Activated T-cell treated with anti-CD3 and anti-CD28 coated beads for 24 hours (primary cell): ENCODE measurements around the gene CERKL.
"Not testable (repeated sequence)": the region's sequence is repeated elsewhere in the genome, so short reads cannot be mapped to it uniquely, and the experiment has no call there.

Experiments used
- DNase-seq: peaks from one replicate; pipeline ENCODE4 v3.0.0-alpha.2; 2020; ENCODE audit warnings: low read depth

The CERKL gene, protein sequence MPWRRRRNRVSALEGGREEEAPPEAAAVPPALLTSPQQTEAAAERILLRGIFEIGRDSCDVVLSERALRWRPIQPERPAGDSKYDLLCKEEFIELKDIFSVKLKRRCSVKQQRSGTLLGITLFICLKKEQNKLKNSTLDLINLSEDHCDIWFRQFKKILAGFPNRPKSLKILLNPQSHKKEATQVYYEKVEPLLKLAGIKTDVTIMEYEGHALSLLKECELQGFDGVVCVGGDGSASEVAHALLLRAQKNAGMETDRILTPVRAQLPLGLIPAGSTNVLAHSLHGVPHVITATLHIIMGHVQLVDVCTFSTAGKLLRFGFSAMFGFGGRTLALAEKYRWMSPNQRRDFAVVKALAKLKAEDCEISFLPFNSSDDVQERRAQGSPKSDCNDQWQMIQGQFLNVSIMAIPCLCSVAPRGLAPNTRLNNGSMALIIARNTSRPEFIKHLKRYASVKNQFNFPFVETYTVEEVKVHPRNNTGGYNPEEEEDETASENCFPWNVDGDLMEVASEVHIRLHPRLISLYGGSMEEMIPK

DNA sequence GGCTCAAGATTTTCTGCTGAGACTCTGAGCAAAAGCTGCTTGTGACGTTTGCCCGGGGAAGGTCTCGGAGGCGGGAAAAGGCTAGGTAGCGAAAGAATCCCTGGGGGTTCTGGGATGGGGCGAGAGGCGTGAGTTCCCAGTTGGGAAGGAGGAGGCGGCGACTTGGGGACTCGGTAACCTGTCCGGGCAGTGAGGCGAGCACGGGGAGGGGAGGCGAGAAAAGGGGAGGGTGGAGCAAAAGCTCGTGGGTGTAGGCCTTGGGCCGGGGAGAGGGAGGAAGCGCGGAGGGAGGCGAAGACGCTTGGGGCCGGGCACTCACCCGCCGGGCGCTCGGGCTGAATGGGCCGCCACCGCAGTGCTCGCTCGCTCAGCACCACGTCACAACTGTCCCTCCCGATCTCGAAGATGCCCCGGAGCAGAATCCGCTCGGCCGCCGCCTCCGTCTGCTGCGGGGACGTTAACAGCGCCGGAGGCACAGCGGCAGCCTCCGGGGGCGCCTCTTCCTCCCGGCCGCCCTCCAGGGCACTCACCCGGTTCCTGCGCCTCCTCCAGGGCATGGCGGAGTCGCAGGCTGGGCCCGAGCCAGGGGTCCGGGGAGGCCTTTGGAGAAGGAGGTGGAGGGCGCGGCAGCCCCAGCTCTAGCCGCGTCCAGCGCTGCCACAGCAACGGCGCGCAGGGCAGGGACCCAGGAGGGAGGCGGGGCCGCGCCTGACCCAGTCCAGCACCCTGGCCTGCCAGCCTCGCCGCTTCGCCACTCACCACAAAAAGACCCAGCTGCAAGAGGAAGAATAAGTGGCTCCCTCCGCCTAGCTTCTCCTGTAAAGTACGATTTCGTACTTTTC lies at the start of gene CERKL:
TSS of gene CERKL (minus strand) at position 656 of the 842 bp plus-strand sequence. CDS start at position 557, 99 bp downstream.
- no peak for DNase-seq

- DNase-seq, result not testable (repeated sequence)
Observed at GRCh38 chr2:181702519-181702918, 45.6 kb upstream of the CERKL start.

DNA sequence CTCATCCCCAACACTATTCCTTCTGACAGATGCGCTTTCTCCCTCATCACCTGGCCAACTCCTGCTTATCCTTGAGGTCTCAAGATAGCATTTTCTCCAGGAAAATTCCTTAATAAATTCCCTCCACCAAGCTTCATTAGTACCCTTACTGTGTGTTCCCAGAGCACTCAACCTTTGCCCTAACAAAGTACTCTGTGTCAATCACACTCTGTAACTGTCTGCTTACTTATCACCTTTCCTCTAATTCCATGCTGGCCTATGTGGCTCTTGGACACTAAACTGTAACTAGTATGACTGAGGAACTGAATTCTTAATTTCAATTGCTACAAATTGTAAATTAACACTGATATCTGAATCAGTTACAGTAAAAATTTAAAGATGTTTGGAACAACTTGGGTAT lies 41.3 kb upstream of the CERKL start:
- DNase-seq, result no peak

DNA sequence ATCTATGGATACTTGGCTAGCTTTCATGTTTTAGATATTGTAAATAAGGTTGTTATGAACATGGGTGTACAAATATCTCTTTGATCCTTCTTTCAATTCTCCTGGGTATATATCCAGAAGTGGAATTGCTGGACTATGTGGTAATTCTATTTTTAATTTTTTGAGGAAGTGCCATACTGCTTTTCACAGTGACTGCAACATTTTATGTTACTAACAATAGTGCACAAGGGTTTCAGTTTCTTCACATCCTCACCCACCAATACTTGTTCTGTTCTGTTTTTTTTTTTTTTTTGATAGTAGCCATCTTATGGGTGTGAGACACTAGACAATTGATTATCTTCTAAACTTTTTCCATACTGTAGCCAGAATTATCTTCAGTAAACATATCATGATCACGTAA lies 40.7 kb upstream of the CERKL start:
- no peak for DNase-seq

DNA sequence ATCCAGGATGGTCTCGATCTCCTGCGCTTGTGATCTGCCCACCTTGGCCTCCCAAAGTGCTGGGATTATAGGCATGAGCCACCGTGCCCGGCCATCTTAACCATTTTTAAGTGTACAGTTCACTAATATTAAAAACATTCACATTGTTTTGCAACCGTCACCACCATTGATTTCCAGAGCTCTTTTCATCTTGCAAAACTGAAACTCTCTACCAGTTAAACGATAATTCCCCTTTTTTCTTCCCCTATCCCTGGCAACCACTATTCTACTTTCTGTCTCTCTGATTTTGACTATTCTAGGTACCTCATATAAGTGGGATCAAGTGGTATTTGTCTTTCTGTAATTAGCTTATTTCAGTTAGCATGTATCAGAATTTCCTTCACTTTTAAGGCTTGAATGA lies 40.2 kb upstream of the CERKL start:
- no peak for DNase-seq

GRCh38 chr2:181694271-181694670 lies 37.4 kb upstream of the CERKL start:
- no peak for DNase-seq

- DNase-seq, result no peak
Observed at GRCh38 chr2:181690860-181691259, 34.0 kb upstream of the CERKL start.

DNA sequence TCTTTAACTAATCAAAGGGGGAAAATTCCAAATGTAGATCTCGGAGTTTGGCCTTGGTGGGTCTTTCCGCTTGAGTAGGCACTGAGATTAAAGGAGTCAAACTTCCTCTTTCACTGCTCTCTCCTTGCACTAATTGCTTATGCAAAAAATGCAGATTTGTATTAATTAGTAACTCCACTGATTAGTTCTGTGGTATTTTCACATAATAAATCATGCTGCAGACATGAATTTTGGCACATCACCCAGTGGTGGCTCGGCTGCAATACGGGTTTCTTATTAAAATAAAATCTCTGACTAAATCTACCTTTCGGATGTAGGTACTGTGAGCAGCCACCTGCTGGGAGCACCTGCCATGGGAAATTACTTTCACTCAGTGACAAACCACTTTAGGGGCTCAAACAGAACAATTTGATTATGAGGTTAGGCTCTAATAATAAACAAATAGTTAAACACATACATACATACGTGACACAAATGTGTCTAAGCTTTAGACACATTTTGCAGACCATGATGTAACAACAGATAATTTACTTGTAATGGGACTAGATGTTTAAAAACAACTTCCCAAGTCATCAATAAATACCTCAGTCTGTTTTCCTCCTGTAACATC lies 29.8 kb upstream of the CERKL start:
- no peak for DNase-seq

GRCh38 chr2:181685150-181685688 lies 28.3 kb upstream of the CERKL start:
- DNase-seq, result no peak

DNA sequence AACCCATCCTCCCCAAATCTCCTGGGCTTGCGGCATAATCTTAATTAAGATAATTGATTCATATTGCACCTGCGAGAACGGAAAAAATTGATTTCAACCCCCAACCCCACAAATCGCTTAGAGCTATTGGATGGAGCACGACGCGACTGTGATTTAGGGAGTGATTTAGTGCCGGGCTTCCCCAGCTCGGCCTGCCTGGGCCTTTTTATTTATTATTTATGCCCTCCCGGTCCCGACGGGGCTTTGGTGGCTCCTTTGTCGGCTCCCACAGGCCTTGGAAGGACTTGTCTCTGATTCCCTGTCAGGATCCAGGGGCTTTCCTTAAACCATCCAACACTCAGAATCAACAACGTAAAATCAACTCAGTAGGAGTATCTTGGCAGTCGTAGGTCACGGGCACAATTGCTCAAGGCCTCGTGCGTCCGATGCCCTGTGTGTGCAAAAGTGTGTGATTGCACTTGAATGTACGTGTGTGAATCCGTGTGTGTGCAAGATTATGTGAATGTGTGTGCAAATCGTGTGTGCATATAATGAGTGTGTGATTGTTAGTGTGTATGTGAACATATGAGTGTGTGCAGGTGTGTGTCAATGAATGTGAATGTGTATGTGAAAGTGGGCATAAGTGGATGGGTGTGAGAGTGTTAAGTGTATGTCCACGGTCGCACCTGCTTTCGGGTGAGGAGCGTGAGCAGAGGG lies 27.7 kb upstream of the CERKL start:
- no peak for DNase-seq

- no peak for DNase-seq
Observed at GRCh38 chr2:181683518-181684453, 26.9 kb upstream of the CERKL start.

GRCh38 chr2:181682795-181683517 lies 26.1 kb upstream of the CERKL start:
- no peak for DNase-seq

DNA sequence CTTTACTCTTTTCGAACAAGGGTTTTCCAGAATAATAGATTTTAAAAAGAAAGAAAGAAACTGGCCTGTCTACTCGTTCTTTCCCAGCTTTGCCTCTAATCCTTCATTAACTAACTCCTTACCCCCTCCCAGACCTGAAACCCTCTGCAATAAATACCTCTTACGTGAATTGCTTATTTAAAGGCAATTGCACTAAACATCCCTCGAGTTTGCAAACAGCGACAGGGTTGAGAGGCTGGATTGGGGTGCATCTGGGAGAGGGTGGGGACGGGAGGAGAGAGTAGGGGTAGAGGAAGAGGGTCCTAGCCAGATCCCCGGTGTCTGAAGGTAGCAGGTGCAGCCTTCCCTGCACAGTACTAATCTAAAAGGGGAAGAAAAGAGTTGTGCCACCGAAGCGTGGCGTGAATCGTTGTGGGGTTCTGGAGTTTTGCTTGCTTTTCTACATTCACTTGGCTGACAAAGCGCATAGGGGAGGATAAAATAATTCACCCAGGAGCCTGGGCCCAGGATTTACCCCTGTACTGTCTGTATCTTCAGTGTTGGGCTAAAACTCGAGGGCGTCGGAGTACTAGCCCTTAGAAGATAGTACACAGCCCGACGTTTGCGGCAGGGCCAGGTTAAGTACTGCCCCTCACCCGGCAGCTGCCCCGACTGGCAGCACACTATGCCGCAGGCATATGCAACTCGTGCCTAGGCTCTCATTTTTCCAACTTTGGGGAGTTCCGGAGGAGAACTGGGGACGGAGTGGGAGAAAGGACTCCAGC lies 25.3 kb upstream of the CERKL start:
- no peak for DNase-seq

DNA sequence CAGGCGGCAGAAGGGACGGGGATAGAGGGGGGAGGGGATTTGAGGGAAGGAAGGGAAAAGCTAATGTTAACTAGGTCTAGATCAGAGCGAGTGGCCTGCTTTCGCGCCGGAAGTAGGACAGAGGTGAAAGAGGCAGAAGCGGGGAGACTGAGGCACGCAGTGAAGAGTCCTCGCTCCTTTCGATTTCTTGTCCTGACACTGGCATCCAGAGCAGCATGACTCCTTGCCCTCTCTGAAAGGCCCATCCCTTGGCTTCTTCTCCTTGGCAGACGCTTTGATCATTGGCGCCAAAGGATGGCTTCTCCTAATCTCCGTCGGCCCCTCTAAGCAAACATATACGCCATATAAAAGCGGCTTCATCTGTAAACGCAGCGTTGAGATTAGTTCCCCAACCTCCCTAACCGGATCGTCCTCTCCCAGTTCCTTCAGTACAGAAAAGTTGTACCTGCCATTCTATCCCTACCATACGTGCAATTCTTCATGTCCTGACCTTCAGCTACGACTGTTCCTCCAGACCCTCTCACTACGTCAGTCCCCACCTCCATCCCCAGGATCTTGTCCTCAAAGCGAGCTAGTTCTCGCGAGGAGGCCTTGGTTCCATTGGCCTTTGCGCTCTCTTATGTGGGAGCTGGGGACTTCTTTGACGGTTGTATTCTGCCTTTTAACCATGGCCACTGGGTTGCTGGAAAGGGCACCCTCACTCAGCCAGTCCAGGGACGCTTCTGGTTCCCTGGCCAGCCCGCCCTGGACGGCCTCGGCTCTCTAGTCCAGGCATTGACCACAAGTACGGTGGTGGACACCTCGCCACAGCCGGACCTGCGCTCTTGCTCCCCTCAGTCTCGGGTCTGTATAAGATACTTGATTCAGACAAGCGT lies 24.3 kb upstream of the CERKL start:
- DNase-seq, result no peak

GRCh38 chr2:181680055-181680936 lies 23.4 kb upstream of the CERKL start, which contains the start of gene NEUROD1:
TSS of gene NEUROD1 (minus strand) at chr2:181680517. CDS start at chr2:181678860, 1,657 bp downstream.
- DNase-seq, result no peak

DNA sequence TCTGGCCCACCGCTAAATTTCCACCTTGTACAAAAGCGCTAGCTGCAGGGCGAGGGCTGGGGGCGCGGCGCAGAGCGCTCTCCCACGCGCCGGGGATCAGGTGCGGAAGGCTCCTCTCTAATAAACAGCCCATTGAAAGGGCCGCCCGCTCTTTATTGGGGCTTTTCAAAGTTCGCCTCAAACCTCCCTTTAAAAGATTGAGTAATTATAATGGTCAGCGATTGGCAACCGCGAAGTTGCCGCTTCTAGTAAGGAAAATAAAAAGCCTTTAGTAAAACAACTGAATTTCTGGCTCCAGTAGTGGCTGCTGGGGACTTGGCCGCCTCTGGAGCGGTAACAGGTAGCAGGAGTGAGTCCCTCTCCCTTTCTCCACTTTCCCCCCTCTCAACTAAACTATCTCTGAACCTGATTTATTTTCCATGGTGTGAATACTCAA lies 22.7 kb upstream of the CERKL start:
- no peak for DNase-seq
